Cerebellar nuclear complex (tissue), 1 donor: ENCODE measurements around the gene IFNL1.
"Not testable (repeated sequence)": the region's sequence is repeated elsewhere in the genome, so short reads cannot be mapped to it uniquely, and the experiment has no call there.

Experiments
- DNase-seq, 2 experiments: peaks; one replicate each; lab custom pipeline; 2025; lab: John Stamatoyannopoulos, UW

The IFNL1 gene

GRCh38 chr19:39308531-39309304, 12.5 kb downstream of the IFNL1 start:
- DNase-seq = no peak

- not testable (repeated sequence) for DNase-seq
Measured at GRCh38 chr19:39309305-39309670, 13.1 kb downstream of the IFNL1 start.

GRCh38 chr19:39310558-39311311, 14.5 kb downstream of the IFNL1 start:
- peak in 1 of 2 experiments; percentile 24 for DNase-seq

- no peak for DNase-seq
Measured at GRCh38 chr19:39314016-39314728, 18.0 kb downstream of the IFNL1 start.

GRCh38 chr19:39315933-39316332, 19.7 kb downstream of the IFNL1 start:
- DNase-seq = no peak

- DNase-seq = no peak
Measured at GRCh38 chr19:39316627-39317321, 20.6 kb downstream of the IFNL1 start.

GRCh38 chr19:39317476-39317875, 21.3 kb downstream of the IFNL1 start:
- no peak for DNase-seq

- no peak for DNase-seq
Measured at GRCh38 chr19:39318071-39318470, 21.9 kb downstream of the IFNL1 start.

GRCh38 chr19:39318690-39319089, 22.5 kb downstream of the IFNL1 start:
- no peak for DNase-seq

- no peak for DNase-seq
Measured at GRCh38 chr19:39319098-39319891, 23.1 kb downstream of the IFNL1 start.

GRCh38 chr19:39319892-39320248, 23.7 kb downstream of the IFNL1 start:
- DNase-seq = no peak

GRCh38 chr19:39321117-39321831, 25.1 kb downstream of the IFNL1 start:
- no peak for DNase-seq

GRCh38 chr19:39321832-39322176, 25.6 kb downstream of the IFNL1 start:
- no peak for DNase-seq

GRCh38 chr19:39324242-39324842, 28.1 kb downstream of the IFNL1 start:
- DNase-seq = no peak

GRCh38 chr19:39325778-39326665, 29.8 kb downstream of the IFNL1 start:
- no peak for DNase-seq

- DNase-seq = no peak
Measured at GRCh38 chr19:39327363-39328045, 31.3 kb downstream of the IFNL1 start.

GRCh38 chr19:39328046-39328705, 32.0 kb downstream of the IFNL1 start:
- peak in 1 of 2 experiments; percentile 57 for DNase-seq

GRCh38 chr19:39329948-39330347, 33.7 kb downstream of the IFNL1 start:
- DNase-seq = no peak
